Measurements from ENCODE around the gene UGGT1.

GRCh38 chr2:128092656-128093055 lies 1.7 kb downstream of the UGGT1 start:
- TF ChIP-seq POLR2A (IDR thresholded peaks at IDR 0.05) (no peak), CTCF (IDR thresholded peaks at IDR 0.05) (no peak)

Data from testis (tissue), 2 donors.